Neuron (in vitro differentiated cells): ENCODE measurements around the gene OR6C65.
"Not testable (repeated sequence)": the region's sequence is repeated elsewhere in the genome, so short reads cannot be mapped to it uniquely, and the experiment has no call there.

Source experiments
- H2AFZ ChIP-seq: one replicate; pipeline ENCODE4 v1.6.1; 2013; ENCODE audit warnings: low read depth, mild to moderate bottlenecking, inconsistent platforms, low read length, moderate library complexity
- H3K27me3 ChIP-seq: one replicate; pipeline ENCODE4 v1.6.1; 2013; ENCODE audit warnings: low read length; ENCODE audit not compliant: insufficient read depth
- H3K36me3 ChIP-seq: one replicate; pipeline ENCODE4 v1.6.1; 2013; ENCODE audit warnings: low read length; ENCODE audit not compliant: insufficient read depth
- H3K4me1 ChIP-seq: one replicate; pipeline ENCODE4 v1.6.1; 2013; ENCODE audit warnings: low read length; ENCODE audit not compliant: insufficient read depth
- H3K4me3 ChIP-seq: 2 replicates; pipeline ENCODE4 v1.5.1; 2013; ENCODE audit warnings: mild to moderate bottlenecking, low read length, moderate library complexity
- H3K9me3 ChIP-seq: one replicate; pipeline ENCODE4 v1.6.1; 2013; ENCODE audit warnings: low read length

OR6C65 gene

GRCh38 chr12:55400229-55400628, at the start of gene OR6C65:
Gene OR6C65, plus strand, starts transcription at chr12:55400529. Its CDS starts 0 bp downstream, at chr12:55400529.
- Histone ChIP-seq H3K27me3 (no peaks in the 10 kb centered on the region), H3K4me3 (no peak within 1 kb of the TSS)

GRCh38 chr12:55355338-55355737, 45.0 kb upstream of the OR6C65 start:
- not testable (repeated sequence) for H3K36me3 ChIP-seq, H3K4me3 ChIP-seq, H3K27me3 ChIP-seq, H3K9me3 ChIP-seq, H3K4me1 ChIP-seq, H2AFZ ChIP-seq

More at GRCh38 chr12:55400229-55400628, at the start of gene OR6C65:
- H3K36me3 ChIP-seq, result no peaks in the 10 kb centered on the region
- no peak within 1 kb of the TSS for H2AFZ ChIP-seq
- H3K4me1 ChIP-seq, result no peaks in the 10 kb centered on the region
- no peaks in the 10 kb centered on the region for H3K9me3 ChIP-seq

DNA sequence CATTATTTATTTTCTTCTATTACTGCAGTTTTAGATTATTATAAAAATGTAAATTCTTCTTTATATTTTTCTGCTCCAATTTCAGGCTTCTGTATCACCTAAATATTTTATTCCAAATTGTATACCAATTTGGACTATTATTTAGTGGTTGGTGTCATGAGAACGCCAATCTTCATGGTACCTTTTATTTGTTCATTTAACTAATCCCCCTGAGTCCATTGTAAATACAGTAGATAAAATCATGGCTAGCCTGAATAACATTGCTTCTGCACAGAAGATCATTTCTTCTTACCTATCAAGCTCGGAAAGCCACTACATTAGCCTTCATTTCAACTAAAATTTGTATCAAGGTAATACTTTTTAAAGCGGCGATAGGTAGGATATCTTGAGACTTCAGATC, 37.7 kb upstream of the OR6C65 start, which contains the start of gene OR6C75:
TSS of gene OR6C75 (plus strand) at position 301 of the 400 bp plus-strand sequence. CDS start 2,136 bp downstream, outside the sequence.
- H2AFZ ChIP-seq, result no peak within 1 kb of the TSS
- no peaks in the 10 kb centered on the region for H3K9me3 ChIP-seq
- H3K4me1 ChIP-seq, result no peaks in the 10 kb centered on the region
- no peak within 1 kb of the TSS for H3K4me3 ChIP-seq
- H3K36me3 ChIP-seq, result no peaks in the 10 kb centered on the region
- H3K27me3 ChIP-seq, result no peaks in the 10 kb centered on the region

GRCh38 chr12:55365086-55365485, 35.2 kb upstream of the OR6C65 start:
- no peak overlapping the region for H3K4me3 ChIP-seq
- H3K4me1 ChIP-seq, result no peaks in the 10 kb centered on the region
- no peaks in the 10 kb centered on the region for H3K27me3 ChIP-seq
- H3K36me3 ChIP-seq, result no peaks in the 10 kb centered on the region
- H3K9me3 ChIP-seq, result no peaks in the 10 kb centered on the region
- H2AFZ ChIP-seq, result no peak overlapping the region

DNA sequence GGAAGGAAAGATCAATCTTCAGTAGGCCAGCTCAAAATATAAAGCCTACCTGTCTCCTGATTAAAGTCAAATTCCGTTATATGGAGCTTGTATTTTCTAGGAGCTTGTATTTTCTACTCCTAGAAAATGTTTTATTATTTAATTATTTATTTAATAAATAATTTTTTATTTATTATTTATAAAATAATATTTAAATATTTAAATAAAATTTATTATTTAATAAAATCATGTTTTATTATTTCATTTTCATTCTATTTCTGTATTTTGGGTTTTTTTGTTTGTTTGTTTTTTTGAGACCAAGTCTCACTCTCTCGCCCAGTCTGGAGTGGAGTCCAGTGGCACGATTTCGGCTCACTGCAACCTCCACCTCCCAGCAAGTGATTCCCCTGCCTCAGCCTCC, 27.8 kb upstream of the OR6C65 start:
- H2AFZ ChIP-seq, result no peak overlapping the region
- H3K9me3 ChIP-seq, result no peaks in the 10 kb centered on the region
- no peak overlapping the region for H3K4me3 ChIP-seq
- no peaks in the 10 kb centered on the region for H3K27me3 ChIP-seq
- H3K36me3 ChIP-seq, result no peaks in the 10 kb centered on the region
- no peaks in the 10 kb centered on the region for H3K4me1 ChIP-seq

GRCh38 chr12:55385891-55386290, 14.4 kb upstream of the OR6C65 start:
- Histone ChIP-seq H3K9me3 (no peaks in the 10 kb centered on the region), H2AFZ (no peak overlapping the region), H3K4me3 (no peak overlapping the region), H3K36me3 (no peaks in the 10 kb centered on the region), H3K27me3 (no peaks in the 10 kb centered on the region), H3K4me1 (peaks cover 2% of the 10 kb centered on the region)

- no peaks in the 10 kb centered on the region for H3K36me3 ChIP-seq
- no peaks in the 10 kb centered on the region for H3K4me1 ChIP-seq
- no peaks in the 10 kb centered on the region for H3K9me3 ChIP-seq
Observed at GRCh38 chr12:55392032-55392795, 8.1 kb upstream of the OR6C65 start.

DNA sequence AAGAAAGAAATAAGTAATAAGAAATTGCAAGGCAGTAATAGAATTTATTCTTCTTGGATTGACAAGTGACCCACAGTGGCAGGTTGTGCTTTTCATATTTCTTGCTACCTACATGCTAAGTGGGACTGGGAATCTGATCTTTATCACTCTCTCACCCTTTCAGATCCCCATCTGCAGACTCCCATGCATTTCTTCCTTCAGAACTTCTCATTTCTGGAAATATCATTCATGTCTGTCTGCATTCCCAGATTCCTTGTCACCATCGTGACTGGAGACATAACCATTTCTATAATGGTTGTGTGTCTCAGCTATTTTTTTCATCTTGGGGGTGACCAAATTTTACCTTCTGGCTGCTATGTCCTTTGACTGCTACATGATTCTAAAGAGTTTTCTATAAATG, 4.0 kb upstream of the OR6C65 start:
- Histone ChIP-seq H2AFZ (no peak overlapping the region), H3K4me3 (no peak overlapping the region), H3K27me3 (no peaks in the 10 kb centered on the region), H3K4me1 (no peaks in the 10 kb centered on the region), H3K9me3 (no peaks in the 10 kb centered on the region), H3K36me3 (no peaks in the 10 kb centered on the region)

More at GRCh38 chr12:55392032-55392795, 8.1 kb upstream of the OR6C65 start:
- Histone ChIP-seq H3K4me3 (no peak overlapping the region), H3K27me3 (no peaks in the 10 kb centered on the region), H2AFZ (no peak overlapping the region)

DNA sequence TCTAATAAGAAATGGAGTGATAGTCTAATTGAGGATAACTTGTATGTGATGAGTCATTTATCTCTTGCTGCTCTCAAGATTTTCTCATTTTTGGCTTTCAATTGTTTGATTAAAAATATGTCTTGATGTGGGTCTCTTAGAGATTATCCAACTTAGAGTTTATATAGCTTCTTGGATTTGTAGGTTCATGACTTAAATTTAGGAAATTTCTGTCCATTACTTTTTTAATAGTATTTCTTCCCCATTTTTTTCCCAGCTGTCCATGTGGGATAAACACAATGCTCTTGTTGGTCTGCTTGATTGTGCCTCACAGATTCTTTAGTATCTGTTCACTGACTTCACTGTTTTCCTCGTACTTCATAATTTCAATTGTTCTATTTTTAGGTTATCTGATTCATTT, 7.5 kb downstream of the OR6C65 start:
- Histone ChIP-seq H3K9me3 (no peaks in the 10 kb centered on the region), H3K27me3 (no peaks in the 10 kb centered on the region), H3K4me1 (no peaks in the 10 kb centered on the region), H3K4me3 (no peak overlapping the region), H2AFZ (no peak overlapping the region), H3K36me3 (no peaks in the 10 kb centered on the region)

DNA sequence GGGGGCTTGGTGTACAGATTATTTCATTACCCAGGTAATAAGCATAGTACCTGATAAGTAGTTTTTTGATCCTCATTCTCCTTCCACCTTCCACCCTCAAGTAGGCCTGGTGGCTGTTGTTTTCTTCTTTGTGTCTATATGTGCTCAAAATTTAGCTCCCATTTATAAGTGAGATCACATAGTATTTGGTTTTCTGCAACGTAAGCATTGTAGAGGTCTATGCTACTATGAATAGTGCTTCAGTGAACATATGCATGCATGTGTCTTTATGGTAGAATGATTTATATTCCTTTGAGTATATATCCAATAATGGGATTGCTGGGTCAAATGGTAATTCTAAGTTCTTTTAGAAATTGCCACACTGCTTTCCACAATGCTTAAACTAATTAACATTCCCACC, 8.8 kb downstream of the OR6C65 start:
- H3K4me1 ChIP-seq, H3K27me3 ChIP-seq: not testable (repeated sequence)

GRCh38 chr12:55412138-55412537, 11.8 kb downstream of the OR6C65 start:
- not testable (repeated sequence) for H3K9me3 ChIP-seq, H3K4me3 ChIP-seq, H3K36me3 ChIP-seq, H2AFZ ChIP-seq, H3K4me1 ChIP-seq, H3K27me3 ChIP-seq

More for the DNA sequence above, 8.8 kb downstream of the OR6C65 start:
- H3K36me3 ChIP-seq, H3K4me3 ChIP-seq, H2AFZ ChIP-seq, H3K9me3 ChIP-seq: not testable (repeated sequence)

DNA sequence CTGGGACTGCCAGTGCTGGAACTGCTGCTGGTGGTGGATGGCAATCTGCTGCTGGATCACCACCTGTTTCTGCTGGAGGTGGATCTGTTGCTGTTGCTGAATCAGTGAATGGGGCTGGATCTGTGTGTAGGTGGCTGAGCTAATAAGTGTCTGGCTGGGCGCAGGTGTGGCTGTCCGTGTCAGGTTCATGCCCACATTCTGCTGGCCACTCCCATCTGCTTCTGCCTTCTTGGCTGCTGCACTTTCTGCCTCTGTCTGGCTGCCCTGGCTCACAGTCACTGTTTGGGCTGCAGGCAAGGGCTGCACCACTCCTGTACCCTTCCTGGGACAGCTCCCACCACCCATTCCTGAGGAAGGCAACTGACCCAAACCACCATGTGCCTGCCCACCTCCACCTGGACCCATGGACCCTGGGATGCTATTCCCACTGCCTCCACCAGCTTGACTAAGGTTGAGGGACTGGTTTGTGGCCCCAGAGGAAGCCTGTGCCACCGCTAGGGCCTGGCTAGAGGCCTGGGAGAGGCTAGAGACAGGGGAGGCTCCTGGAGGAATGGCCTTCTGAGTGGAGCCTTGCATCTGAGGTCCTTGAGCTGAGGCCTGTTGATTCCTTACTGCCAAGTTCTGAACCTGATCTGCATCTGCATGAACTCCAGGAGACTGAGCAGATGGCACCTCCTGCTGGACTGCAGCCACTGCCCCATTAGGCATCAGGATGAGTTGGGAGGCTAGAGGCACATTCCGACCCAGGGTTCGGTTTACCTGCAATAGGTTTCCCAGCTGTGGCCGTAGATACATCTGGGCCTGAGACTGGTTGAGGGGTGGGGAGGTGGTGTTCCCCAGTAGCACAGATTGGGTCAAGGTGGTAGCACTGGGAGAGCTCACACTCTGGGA, 13.4 kb downstream of the OR6C65 start:
- not testable (repeated sequence) for H3K36me3 ChIP-seq, H3K4me3 ChIP-seq, H2AFZ ChIP-seq, H3K4me1 ChIP-seq, H3K9me3 ChIP-seq, H3K27me3 ChIP-seq

DNA sequence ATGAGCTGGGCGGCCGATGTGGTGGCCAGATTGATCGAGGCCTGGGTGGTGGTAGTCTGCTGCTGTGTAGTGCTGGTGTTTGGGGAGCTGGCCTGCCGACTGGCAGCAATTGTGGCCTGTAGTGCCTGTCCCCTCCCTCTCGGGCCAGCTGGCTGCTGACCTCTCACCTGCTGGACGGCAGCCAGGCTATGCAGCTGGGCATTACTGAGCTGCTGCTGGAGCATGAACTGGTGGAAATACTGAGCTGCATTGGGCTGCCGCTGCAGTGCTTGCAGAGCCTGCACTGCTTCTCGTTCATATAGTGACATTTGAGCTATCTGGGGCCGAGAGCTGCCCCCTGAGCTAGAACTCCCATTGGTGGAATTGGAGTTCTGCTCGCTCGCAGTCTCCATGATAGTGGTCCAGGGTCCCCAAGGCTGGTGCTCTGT, 14.1 kb downstream of the OR6C65 start:
- H3K9me3 ChIP-seq, H3K27me3 ChIP-seq, H2AFZ ChIP-seq, H3K4me3 ChIP-seq, H3K36me3 ChIP-seq, H3K4me1 ChIP-seq: not testable (repeated sequence)
